Cardiac fibroblast (primary cell): ENCODE data around the gene SAYSD1.
"Not testable (repeated sequence)": the region's sequence is repeated elsewhere in the genome, so short reads cannot be mapped to it uniquely, and the experiment has no call there.

ENCODE experiments used
- DNase-seq, 2 donors: peaks; one replicate each; pipeline versions ENCODE4 v3.0.0 to v3.0.0-alpha.2; 2010; ENCODE audit warnings: low read depth in 2 of 2
- H3K4me3 ChIP-seq, 2 donors: replicated peaks in 1 of 2; 1 replicate in 1 of 2; 2 replicates in 1 of 2; pipeline ENCODE4 v1.5.1; 2011; ENCODE audit warnings: low read depth in 2 of 2, low read length in 2 of 2, mild to moderate bottlenecking in 2 of 2, moderate library complexity in 1 of 2
- CTCF ChIP-seq: IDR thresholded peaks from one replicate; pipeline ENCODE4 v1.5.1; 2011; ENCODE audit warnings: low read depth, mild to moderate bottlenecking, low read length, inconsistent platforms

The SAYSD1 gene

GRCh38 chr6:39151211-39151610, 36.2 kb upstream of the SAYSD1 start:
- no peak for DNase-seq
- TF ChIP-seq CTCF, result no peak
- no peak overlapping the region for H3K4me3 ChIP-seq

GRCh38 chr6:39144481-39145173, 29.6 kb upstream of the SAYSD1 start:
- DNase-seq, result no peak
- no peak for TF ChIP-seq CTCF

GRCh38 chr6:39143238-39143930, 28.4 kb upstream of the SAYSD1 start:
- peak; percentile 28 to 29 for DNase-seq
- no peak overlapping the region for H3K4me3 ChIP-seq
- no peak for TF ChIP-seq CTCF

More at GRCh38 chr6:39144481-39145173, 29.6 kb upstream of the SAYSD1 start:
- no peak overlapping the region for H3K4me3 ChIP-seq

GRCh38 chr6:39140556-39141167, 25.7 kb upstream of the SAYSD1 start:
- no peak for DNase-seq
- TF ChIP-seq CTCF, result no peak
- no peak overlapping the region for H3K4me3 ChIP-seq

- no peak for TF ChIP-seq CTCF
- peak; percentile 43 for DNase-seq
- H3K4me3 ChIP-seq, result no peak overlapping the region
These were observed 22.3 kb upstream of the SAYSD1 start for GRCh38 chr6:39137245-39137644.

- not testable (repeated sequence) for DNase-seq, H3K4me3 ChIP-seq
These were observed 21.2 kb upstream of the SAYSD1 start for GRCh38 chr6:39136207-39136606.

- not testable (repeated sequence) for DNase-seq, H3K4me3 ChIP-seq
These were observed 19.8 kb upstream of the SAYSD1 start for GRCh38 chr6:39134761-39135160.
